ENCODE data around the gene LRRC8E.

Gene LRRC8E

DNA sequence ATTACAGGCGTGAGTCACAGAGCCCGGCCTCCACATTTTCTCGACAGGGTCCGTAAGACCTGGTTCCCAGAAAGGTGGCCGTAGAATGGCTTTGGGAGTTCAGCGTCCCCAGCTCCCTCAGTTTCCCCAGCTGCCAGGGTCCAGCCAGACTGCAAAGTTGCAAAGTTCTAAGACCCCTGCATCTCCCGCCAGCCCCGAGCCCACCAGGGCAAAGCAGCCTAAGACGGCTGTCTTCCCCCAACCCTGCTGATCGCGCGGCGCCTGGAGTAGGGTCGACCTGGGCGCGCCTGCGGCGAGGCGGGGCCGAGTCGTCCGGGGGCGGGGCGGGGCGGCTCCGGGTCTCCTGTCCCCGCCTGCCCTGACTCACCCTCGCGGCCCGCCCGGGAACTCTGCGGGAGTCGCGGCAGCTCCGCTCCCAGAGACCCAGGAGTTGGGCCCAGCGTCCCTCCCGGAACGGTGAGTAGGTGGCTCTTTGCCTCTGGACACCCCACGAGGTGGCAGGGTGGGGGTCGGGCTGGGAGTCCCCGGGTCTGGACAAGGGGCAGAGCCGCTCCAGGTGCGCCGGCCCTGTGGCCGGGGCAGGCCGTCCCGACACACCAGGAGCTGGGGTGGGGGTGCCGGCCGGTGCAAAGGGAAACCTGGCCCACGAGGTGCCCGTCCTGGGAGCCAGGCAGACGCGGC is at the start of gene LRRC8E:
TSS of gene LRRC8E (plus strand) at position 366 of the 681 bp plus-strand sequence. CDS start 7,094 bp downstream, outside the sequence.
- DNase-seq (ENCODE audit: low spot score) = peak; percentile 94

DNA sequence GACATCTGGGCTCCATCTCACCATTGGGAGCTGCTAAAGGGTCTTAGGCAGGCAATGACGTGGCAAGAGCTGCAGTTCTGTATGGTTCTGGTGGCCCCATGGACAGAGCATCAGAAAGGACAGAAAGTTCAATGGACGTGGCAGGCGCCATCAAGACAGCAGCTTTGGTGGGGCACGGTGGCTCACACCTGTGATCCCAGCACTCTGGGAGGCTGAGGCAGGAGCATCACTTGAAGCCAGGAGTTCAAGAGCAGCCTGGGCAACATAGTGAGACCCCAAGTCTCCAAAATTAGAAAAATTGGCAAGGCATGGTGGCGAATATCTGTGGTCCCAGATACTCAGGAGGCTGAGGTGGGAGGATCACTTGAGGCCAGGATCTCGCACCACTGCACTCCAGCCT is 48.8 kb upstream of the LRRC8E start:
- no peak for DNase-seq (ENCODE audit: low spot score)

DNA sequence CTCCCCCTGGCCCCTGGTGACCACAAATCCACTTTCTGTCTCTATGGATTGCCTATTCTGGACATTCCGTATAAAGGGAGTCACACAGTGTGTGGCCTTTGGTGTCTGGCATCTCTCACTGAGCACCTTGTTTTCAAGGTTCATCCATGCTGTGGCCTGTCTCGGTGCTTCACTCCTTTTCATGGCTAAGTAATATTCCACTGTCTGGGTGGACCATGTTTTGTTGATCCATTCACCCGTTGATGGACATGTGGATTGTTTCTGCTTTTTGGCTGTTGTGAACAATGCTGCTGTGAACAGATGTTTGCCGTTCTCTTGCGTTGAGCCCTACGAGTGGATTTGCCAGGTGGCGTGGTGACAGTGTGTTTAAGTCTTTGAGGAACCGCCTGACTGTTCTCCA is 47.7 kb upstream of the LRRC8E start:
- DNase-seq (ENCODE audit: low spot score) = no peak

DNA sequence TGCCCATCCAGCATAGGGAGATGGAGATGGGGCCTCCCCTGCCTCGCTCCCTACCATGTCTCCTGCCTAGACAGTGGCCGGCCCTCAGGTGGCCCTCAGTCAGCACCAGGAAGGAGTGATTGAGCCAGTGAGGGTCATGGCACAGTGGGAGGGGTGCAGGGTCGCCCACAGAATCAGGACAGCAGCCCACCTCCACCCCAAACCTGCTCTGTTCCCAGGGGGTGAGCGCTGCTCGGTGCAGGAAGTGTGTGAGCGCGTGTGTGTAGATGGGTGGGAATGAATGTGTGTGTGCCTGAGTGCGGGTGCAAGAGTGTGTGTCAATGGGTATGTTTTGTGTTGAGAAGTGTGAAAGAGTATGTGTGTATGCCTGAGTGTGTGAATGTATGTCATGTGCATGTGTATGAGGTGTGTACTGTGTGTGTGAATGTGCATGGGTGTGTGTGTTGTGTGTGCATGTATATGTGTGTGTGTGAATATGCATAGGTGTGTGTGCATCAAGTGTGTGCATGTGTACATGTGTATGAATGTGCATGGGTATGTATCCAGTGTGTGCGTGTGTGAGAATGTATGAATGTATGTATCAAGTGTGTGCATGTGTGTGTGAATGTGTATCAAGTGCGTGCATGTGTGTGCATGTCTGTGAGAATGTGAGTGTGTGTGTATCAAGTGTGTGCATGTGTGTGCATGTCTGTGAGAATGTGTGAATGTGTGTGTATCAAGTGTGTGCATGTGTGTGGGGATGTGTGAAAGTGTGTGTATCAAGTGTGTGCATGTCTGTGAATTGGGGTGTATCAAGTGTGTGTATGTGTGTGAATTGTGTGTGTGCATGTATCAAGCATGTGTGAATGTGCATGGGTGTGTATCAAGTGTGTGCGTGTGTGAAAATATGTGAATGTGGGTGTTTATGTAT is 46.3 kb upstream of the LRRC8E start:
- DNase-seq (ENCODE audit: low spot score) = no peak

DNA sequence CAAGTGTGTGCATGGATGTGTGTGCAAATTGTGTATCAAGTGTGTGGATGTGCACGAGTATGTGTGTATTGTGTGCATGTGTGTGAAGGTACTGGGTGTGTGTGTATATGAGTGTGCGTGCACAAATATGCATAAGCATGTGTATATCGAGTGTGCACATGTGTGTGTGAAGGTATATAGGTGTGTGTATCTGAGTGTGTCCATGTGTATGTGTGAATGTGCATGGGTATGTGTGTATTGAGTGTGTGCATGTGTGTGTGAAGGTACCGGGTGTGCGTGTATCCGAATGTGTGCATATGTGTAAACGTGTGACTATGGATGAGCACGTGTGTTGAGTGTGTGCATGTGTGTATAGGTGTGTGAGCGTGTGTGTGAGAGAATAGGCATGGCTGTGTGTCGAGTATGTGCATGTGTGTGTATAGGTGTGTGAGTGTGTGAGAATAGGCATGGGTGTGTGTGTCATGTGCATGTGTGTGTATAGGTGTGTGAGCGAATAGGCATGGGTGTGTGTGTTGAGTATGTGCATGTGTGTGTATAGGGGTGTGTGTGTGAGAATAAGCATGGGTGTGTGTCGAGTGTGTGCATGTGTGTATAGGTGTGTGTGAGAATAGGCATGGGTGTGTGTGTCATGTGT is 45.5 kb upstream of the LRRC8E start:
- DNase-seq (ENCODE audit: low spot score) = no peak

DNA sequence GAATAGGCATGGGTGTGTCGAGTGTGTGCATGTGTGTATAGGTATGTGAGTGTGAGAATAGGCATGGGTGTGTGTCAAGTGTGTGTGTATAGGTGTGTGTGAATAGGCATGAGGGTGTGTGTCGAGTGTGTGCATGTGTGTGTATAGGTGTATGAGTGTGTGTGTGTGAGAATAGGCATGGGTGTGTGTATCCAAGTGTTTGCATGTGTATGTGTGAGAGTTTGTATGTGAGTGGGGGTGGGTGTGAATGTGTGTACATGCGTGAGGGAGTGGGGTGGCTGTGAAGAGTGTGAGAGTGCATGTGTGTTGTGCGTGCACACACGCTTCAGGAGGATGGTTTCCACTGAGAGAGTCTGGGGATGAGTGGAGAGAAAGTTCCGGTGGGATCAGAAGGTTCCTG is 44.8 kb upstream of the LRRC8E start:
- DNase-seq (ENCODE audit: low spot score) = no peak

DNA sequence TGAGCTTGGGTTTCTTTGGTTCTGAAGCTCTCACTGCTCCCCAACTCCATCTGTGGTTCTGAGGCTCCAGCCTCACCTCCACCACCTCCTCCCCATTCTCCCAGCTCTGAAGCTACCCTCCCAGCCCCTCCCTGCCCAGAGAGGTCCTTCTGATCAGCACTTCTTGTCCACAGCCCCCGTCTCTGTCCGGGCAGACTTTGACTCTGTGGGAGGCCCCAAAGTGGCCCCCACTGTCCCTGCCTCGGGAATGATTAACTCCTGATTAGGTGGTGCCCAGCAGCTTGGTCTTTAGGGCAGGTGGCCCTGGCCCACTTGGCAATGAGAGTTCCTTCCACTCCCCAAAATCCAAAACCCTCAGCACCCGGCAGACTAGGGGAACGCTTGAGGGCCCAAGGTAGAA is 43.9 kb upstream of the LRRC8E start:
- DNase-seq (ENCODE audit: low spot score) = no peak

DNA sequence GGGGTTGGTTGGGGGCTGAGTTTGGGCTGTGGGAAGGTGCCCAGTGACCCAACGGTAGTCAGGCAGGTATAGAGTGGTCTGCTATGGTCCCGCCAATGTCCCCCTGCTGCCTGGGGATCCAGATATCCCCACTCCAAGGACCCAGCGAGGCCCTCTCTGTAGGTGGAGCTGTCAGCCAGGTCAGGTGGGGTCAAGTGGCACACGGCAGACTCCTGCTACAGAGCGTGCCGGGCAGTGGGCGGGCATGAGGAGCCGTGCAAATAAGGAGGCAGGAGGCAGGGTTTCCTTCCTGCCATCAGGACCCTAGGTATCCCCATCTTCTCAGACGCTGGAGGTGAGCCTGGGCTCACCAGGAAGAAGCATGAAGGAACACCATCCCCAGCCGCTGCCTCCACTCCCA is 43.4 kb upstream of the LRRC8E start:
- no peak for DNase-seq (ENCODE audit: low spot score)

DNA sequence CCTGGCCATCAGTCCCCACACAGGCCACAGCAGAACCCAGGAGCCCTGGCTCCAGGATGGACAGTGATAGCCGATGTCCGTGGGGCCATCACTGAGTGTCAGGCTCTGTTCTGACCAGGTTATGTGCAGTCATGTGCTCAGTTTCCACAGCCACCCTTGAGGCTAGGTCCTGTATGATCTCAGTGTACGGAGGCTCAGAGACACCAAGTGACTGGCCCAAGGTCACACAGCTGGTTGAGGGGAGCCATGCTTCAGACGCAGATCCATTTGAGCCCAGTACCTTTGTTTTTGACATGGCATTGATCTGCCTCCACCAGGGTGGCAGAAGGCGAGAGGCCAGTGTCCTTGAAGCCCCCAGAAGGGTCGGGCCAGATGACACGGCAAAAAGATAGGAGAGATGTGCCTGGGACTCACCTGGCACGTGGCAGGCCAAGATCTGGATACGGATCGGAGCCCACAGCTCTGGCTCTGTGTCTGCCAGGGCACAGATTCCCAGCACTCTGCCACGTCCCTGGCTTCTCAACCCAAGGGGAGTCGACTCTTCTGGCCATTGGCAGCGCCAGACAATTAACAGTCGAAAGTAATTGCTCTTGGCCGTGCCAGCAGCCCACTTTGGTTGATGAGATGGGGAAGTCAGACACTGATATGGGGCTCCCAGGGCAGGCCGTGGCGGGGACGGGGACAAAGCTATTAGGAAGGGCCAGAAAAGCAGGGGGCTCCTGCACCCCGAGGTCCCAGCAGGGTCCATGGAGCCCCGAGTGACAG is 42.7 kb upstream of the LRRC8E start:
- DNase-seq (ENCODE audit: low spot score) = no peak

DNA sequence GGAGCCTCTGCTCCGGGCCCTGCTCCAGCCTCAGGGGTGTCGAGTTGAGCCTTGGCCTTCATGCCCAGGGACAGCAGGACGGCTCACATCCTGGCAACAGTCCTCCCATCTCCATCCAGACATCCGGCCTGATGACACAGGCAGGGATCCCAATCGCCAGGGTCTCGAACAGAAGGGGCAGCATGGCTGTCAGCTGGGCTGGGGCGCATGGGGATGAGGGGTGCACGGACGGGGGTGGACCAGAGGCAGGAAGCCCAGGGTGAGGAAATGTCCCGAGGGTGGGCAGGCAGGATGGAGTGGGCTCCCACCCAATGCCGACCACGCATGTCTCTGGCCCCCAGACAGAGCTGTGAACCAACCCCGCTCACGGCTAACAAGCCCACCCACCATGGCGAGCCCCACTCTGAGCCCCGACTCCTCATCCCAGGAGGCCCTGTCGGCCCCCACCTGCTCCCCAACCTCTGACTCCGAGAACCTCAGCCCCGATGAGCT is 42.1 kb upstream of the LRRC8E start:
- DNase-seq (ENCODE audit: low spot score) = no peak

DNA sequence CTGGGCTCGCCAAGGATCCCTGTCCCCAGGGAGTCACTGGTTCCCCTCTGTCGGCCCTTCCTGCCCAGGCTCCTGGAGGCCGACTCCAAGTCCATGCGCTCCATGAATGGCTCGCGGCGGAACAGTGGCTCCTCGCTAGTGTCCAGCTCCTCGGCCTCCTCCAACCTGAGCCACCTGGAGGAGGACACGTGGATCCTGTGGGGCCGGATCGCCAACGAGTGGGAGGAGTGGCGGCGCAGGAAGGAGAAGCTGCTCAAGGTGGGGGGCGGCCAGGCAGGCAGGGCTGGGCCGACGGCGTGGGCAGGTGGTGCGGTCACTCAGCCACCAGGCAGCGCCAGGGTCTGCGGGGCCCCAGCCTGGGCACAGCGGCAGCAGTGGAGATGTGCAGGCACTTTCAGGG is 40.6 kb upstream of the LRRC8E start:
- no peak for DNase-seq (ENCODE audit: low spot score)

DNA sequence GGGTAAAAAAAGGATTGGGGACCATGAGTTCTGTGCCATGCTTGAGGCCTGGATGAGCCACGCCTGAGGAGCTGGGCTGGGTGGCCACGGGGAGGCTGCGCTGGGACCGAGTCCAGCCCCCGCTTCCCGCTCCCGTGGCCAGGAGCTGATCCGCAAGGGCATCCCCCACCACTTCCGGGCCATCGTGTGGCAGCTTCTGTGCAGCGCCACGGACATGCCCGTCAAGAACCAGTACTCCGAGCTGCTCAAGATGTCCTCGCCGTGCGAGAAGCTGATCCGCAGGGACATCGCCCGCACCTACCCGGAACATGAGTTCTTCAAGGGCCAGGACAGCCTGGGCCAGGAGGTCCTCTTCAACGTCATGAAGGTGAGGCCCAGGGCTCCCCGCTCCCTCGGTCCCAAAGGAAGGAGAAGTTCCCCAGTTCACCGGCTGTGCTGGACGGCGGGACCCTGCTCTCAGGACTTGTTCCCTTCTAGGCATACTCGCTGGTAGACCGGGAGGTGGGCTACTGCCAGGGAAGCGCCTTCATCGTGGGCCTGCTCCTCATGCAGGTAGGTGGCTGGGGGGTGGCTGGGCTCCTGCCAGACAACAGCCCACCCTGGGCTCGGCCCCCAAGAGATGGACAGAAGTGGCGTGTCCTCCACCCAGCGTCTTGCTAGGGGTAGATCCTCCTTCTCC is 39.4 kb upstream of the LRRC8E start:
- DNase-seq (ENCODE audit: low spot score) = no peak

DNA sequence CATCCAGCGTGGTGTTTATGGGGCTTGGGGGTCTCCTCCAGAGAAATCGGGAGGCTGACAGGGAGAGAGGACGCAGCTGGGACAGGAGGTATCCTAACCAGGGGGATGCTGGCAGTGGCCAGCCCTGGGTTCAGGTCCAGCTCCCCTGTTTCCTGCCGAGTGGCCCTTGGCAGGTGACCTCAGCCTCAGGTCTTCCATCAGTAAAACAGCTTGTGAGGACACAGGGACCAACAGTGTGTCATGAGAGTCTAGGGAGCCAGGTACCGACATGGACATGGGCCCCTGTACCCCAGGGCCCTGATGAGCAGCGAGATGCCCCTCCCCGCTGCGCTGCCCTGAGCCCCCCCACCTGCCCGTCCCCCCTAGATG is 38.7 kb upstream of the LRRC8E start:
- no peak for DNase-seq (ENCODE audit: low spot score)

DNA sequence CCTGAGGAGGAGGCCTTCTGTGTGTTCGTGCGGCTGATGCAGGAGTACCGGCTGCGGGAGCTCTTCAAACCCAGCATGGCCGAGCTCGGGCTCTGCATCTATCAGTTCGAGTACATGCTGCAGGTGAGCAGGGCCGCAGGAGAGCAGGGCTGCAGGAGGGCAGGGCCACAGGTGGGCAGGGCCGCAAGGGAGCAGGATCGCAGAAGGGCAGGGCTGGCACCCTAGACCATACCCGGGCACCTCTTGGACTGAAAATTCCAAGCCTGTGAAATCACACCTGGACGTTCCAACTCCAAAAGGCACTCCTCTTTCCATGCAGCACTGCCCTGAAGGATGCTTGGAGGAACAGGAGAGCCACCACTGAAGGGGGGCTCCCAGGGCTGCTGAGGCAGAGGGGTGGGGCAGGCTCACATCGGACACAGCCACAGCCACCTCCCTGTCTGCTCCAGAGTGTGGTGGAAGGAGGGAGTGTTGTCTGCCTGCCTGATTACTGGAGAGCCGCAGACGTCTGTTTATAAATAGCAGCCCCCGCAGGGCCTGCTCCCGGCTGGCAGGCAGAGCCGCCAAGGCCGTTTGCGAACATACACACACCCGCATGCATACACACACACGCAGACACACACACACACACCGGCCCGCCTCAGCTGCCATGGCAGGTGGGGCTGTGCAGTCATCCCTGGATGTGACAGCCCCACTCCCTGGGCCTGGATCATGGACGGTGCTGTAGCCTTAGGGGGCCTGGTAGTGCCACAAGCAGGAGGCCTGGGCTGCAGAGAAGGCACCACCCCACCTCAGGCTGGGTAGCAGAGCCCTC is 38.1 kb upstream of the LRRC8E start:
- DNase-seq (ENCODE audit: low spot score) = no peak

DNA sequence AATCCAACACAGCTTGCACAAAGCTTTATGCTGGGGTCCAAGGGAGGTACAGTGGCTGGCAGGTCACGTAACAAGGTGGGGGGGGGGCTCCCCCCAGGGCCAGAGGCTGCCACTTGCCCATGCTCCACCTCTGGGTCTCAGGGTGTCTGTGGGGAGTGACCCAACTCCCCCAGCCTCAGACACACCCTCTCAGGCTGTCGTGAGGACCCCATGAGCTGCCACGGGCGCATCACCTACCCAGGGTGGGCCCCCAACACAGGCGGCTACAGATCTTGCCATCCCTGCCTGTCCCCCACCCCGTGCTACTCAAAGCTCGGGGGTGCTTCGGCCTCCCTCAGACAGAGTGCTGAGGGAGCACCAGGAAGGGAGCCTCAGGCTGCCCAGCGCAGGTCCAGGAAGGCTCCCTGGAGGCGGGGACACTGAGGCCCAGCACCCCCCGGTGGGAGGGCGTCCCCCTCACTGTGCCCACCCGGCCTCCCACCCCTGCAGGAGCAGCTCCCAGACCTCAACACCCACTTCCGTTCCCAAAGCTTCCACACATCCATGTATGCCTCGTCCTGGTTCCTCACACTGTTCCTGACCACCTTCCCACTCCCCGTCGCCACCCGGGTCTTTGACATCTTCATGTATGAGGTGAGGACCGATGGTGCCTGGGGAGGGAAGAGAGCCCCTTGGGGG is 37.2 kb upstream of the LRRC8E start:
- DNase-seq (ENCODE audit: low spot score) = no peak

DNA sequence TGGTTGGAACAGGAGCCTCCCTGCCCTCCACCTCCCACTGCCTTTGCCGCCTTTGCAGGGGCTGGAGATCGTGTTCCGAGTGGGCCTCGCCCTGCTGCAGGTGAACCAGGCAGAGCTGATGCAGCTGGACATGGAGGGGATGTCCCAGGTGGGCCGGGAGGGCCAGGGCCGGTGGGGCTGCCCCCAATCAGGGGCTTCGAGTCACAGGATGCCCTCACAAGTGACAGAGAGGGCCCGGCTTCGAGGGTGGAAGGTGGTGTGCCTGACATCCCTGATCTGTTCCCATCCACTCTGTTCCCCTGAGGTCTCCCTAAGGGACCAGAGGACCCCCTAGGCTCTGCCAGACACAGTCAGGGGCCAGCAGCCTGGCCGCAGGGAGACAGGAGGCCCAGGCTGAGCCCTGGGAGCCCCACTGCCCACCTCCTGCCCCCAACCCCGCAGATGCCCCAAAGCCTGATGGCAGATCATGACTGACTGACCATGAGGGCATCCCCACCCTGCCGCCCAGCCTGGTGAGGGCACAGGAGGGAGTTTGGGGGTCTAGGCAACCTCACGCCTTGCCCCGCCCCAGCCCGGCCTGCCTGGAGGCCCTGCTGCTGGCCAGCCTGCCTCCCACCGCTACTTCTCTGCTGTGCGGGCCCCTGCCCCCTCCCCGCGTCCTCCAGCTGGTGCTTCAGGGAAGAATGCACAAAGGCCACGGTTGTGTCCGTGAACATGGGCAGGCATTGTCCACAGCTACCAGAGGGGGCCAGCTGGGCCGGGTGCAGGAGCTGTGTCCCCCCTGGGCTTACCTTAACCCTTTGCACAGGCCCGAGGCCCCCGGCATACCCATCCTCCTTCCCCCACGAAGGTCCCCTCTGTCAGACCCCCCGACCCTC is 36.4 kb upstream of the LRRC8E start:
- no peak for DNase-seq (ENCODE audit: low spot score)

DNA sequence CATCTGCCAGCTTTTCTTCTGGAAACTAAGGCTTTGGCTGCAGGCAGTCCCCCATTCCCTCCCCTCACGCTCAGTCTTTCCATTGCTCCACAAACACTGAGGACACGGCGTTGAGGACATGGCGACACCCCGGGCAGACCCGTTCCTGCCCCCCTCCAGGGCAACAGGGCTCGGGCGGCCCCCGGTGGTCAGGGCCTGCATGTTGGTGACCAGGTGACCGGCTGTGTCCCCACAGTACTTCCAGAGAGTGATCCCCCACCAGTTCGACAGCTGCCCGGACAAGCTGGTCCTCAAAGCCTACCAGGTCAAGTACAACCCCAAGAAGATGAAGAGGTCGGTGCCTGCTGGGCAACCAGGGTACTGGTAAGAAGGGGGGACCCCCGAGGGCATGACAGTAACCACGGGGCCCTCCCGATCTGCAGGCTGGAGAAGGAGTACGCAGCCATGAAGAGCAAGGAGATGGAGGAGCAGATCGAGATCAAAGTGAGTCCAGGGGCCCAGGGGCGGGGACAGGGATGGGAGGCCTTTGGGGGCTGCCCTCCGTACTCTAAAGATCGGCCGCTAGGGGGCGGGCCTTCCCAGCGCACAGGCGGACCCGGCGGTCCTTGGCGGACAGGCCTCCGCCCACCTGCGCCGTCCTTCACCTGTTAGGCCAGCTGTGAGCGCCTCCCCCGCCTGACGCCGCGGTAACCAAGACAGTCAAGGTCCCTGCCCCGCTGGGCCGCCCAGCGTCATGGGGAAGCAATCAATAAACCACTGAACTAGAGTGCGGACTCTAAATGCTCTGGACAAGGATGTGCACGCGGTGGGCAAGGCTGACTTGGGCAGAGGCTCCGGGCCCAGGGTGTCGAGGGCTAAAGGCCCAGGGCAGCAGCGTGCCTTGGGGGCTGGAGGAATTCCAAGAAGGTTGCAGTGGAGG is 35.2 kb upstream of the LRRC8E start:
- peak; percentile 92 for DNase-seq (ENCODE audit: low spot score)

DNA sequence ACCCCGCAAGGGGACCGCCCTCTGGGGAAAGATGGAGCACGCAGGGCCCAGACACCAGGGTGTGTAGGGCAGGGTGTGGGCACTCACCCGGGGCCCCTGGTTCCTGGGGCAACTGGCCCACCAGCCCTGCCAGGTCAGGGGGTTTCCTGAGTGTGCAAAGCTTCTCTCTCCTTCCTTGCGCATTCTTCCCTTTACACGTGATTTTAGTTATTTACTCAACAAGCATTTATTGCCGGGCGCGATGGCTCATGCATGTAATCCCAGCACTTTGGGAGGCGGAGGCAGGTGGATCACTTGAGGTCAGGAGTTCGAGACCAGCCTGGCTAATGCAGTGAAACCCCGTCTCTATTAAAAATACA is 34.6 kb upstream of the LRRC8E start:
- no peak for DNase-seq (ENCODE audit: low spot score)

Measured in AG20443 (cell line).